ENCODE measurements around the gene WDR38. TPM values are rescaled to one million over a fixed set of nuclear protein-coding genes. Genes with fewer than 3 reads are reported as not detected.
A peak's percentile ranks its signal among the peaks of the same experiment; 100 is the strongest.

Gene WDR38
- polyA plus RNA-seq, 1 donor (not counting 4 experiments of a cell fraction or from before 2014, with no cell fraction given), result not detected

DNA sequence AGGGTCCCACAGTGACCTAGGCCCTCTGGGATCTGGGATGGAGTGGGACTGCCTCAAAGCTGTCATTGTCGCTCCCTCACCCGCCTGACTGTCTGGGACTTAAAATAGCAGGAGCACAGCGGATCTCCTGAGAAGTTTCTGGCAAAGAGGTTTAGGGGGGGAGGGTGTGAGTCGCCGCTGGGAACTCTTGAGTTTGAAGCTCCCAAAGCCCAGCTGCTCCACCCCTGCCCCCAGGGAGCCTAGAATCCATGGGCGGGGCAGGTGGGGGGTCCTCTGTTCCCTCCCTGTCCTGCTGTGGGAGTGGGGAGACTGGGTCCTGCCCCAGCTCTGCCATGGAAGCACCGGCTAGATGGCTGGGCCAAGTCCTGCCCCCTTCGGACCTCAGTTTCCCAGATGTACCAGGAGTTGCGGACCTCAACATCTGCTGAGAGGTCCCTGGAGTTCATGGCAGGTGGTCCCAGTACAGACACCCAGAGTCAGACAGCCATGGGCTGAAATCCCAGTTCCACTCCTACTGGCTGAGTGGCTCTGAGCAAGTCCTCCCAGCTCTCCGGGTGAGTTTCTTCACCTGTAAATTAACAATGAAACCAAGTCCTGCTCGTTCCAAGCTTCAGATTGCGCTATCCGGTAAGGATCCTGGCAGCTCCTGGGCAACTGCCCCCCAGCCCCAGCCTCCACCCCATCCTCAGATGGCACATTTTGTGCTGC is 985 bp upstream of the WDR38 start:
- Histone ChIP-seq H3K4me1 (ENCODE audit: control insufficient read depth, extremely low read depth, insufficient read depth, low read length) (peaks cover 10% of the 10 kb centered on the region), H3K4me3 (ENCODE audit: control insufficient read depth in 2 of 3, extremely low read depth in 1 of 3, insufficient read depth in 2 of 3, low read depth in 1 of 3, low read length in 3 of 3) (no peak overlapping the region), H3K4me2 (ENCODE audit: control insufficient read depth, extremely low read depth, insufficient read depth, low read depth, low read length) (peak overlapping the region; percentile 76), H3K27me3 (ENCODE audit: control insufficient read depth, extremely low read depth, insufficient read depth, low read length) (no peaks in the 10 kb centered on the region), H4K20me1 (ENCODE audit: control insufficient read depth, extremely low read depth, insufficient read depth, low read length) (peaks cover 20% of the 10 kb centered on the region), H3K79me2 (ENCODE audit: control insufficient read depth, insufficient read depth, low read length) (no peaks in the 10 kb centered on the region), H3K9me1 (ENCODE audit: control insufficient read depth, extremely low read depth, insufficient read depth, low read length) (no peaks in the 10 kb centered on the region), H3K36me3 (ENCODE audit: control insufficient read depth in 2 of 2, extremely low read depth in 1 of 2, insufficient read depth in 2 of 2, low read length in 2 of 2) (peaks cover 7 to 8% of the 10 kb centered on the region in 2 experiments), H3K27ac (ENCODE audit: control insufficient read depth, insufficient read depth, low read length) (no peak overlapping the region), H2AFZ (ENCODE audit: control insufficient read depth, low read length) (peak overlapping the region; percentile 73), H3K9me3 (ENCODE audit: control insufficient read depth, low read depth, low read length) (no peaks in the 10 kb centered on the region), H3K9ac (ENCODE audit: control insufficient read depth, extremely low read depth, insufficient read depth, low read length) (peak overlapping the region; percentile 61)
- no peak for FAIRE-seq
- dilution Hi-C loops (cut with MboI; ENCODE audit: extremely low pct_ligation_motif_present, low sequenced_read_pairs), result no loop called here
- no peak for DNase-seq (ENCODE audit: low read depth, low spot score)
- TF ChIP-seq CTCF (optimal IDR thresholded peaks at IDR 0.05 in 1 of 3, IDR thresholded peaks at IDR 0.05 in 1 of 3, conservative IDR thresholded peaks at IDR 0.05 in 1 of 3; ENCODE audit: extremely low read depth in 1 of 3, insufficient read depth in 2 of 3, low read length in 3 of 3), result no peak
- TF ChIP-seq EZH2 (IDR thresholded peaks at IDR 0.05; ENCODE audit: low read length), result no peak

GRCh38 chr9:124853605-124854143 is 414 bp downstream of the WDR38 start:
- Histone ChIP-seq H4K20me1 (ENCODE audit: control insufficient read depth, extremely low read depth, insufficient read depth, low read length) (peaks cover 32% of the 10 kb centered on the region), H3K9ac (ENCODE audit: control insufficient read depth, extremely low read depth, insufficient read depth, low read length) (peak overlapping the region; percentile 61), H3K4me1 (ENCODE audit: control insufficient read depth, extremely low read depth, insufficient read depth, low read length) (peaks cover 13% of the 10 kb centered on the region), H3K27ac (ENCODE audit: control insufficient read depth, insufficient read depth, low read length) (no peak overlapping the region), H3K27me3 (ENCODE audit: control insufficient read depth, extremely low read depth, insufficient read depth, low read length) (no peaks in the 10 kb centered on the region), H3K79me2 (ENCODE audit: control insufficient read depth, insufficient read depth, low read length) (peaks cover 7% of the 10 kb centered on the region), H3K4me3 (ENCODE audit: control insufficient read depth in 2 of 3, extremely low read depth in 1 of 3, insufficient read depth in 2 of 3, low read depth in 1 of 3, low read length in 3 of 3) (peak overlapping the region; percentile 31 to 52 (median 49)), H3K9me3 (ENCODE audit: control insufficient read depth, low read depth, low read length) (no peaks in the 10 kb centered on the region), H2AFZ (ENCODE audit: control insufficient read depth, low read length) (no peak overlapping the region), H3K36me3 (ENCODE audit: control insufficient read depth in 2 of 2, extremely low read depth in 1 of 2, insufficient read depth in 2 of 2, low read length in 2 of 2) (peaks cover 16 to 21% of the 10 kb centered on the region in 2 experiments), H3K9me1 (ENCODE audit: control insufficient read depth, extremely low read depth, insufficient read depth, low read length) (no peaks in the 10 kb centered on the region), H3K4me2 (ENCODE audit: control insufficient read depth, extremely low read depth, insufficient read depth, low read depth, low read length) (peak overlapping the region; percentile 76)
- FAIRE-seq, result no peak
- dilution Hi-C loops (cut with MboI; ENCODE audit: extremely low pct_ligation_motif_present, low sequenced_read_pairs), result no loop called here
- no peak for DNase-seq (ENCODE audit: low read depth, low spot score)
- TF ChIP-seq EZH2 (IDR thresholded peaks at IDR 0.05; ENCODE audit: low read length), result no peak
- no peak for TF ChIP-seq CTCF (optimal IDR thresholded peaks at IDR 0.05 in 1 of 3, IDR thresholded peaks at IDR 0.05 in 1 of 3, conservative IDR thresholded peaks at IDR 0.05 in 1 of 3; ENCODE audit: extremely low read depth in 1 of 3, insufficient read depth in 2 of 3, low read length in 3 of 3)

All from keratinocyte (primary cell).